BJ (cell line): ENCODE data around the gene TRPV3. TPM values are rescaled to one million over a fixed set of nuclear protein-coding genes. Genes with fewer than 3 reads are reported as not detected.

Experiments used
- CTCF ChIA-PET: fragments of 350-600 bp; formaldehyde crosslinking; extraction: SDS; loops from one replicate; lab custom pipeline; 2021; ENCODE audit warnings: antibody characterized with exemption, inconsistent platforms; lab: Yijun Ruan, JAX
- POLR2A ChIA-PET: fragments of 300-600 bp; sonication (Branson Sonifier 250); formaldehyde crosslinking; extraction: SDS; loops from one replicate; lab custom pipeline; 2021; ENCODE audit warnings: antibody characterized with exemption; lab: Charles Lee
- DNase-seq: peaks from one replicate; pipeline ENCODE4 v3.0.0-alpha.2; 2011; ENCODE audit warnings: low read depth
- H3K27me3 ChIP-seq: 2 replicates; pipeline ENCODE4 v1.6.0; 2011; ENCODE audit warnings: low read length; ENCODE audit not compliant: control insufficient read depth, insufficient read depth
- H3K36me3 ChIP-seq: 2 replicates; pipeline ENCODE4 v1.5.1; 2011; ENCODE audit warnings: low read length; ENCODE audit not compliant: control insufficient read depth, insufficient read depth
- H3K4me3 ChIP-seq: 2 replicates; pipeline ENCODE4 v1.5.1; 2011; ENCODE audit warnings: low read depth, mild to moderate bottlenecking, control low read depth, low read length
- polyA plus RNA-seq: library from polyadenylated mRNA; depleted of rRNA; stranded (reverse); fragments of >200 nt; gene quantifications from 2 replicates; pipeline ENCODE4 v1.2.3, GENCODE V29; 2011
- TF ChIP-seq, protein P1 (sequence below): IDR thresholded peaks from 2 replicates; pipeline ENCODE4 v1.5.1; 2011; ENCODE audit warnings: low read depth, mild to moderate bottlenecking, control low read depth, inconsistent platforms, low read length, moderate library complexity; ENCODE audit not compliant: insufficient read depth

Gene TRPV3
- polyA plus RNA-seq, 1 experiment, result 0.56 TPM

DNA sequence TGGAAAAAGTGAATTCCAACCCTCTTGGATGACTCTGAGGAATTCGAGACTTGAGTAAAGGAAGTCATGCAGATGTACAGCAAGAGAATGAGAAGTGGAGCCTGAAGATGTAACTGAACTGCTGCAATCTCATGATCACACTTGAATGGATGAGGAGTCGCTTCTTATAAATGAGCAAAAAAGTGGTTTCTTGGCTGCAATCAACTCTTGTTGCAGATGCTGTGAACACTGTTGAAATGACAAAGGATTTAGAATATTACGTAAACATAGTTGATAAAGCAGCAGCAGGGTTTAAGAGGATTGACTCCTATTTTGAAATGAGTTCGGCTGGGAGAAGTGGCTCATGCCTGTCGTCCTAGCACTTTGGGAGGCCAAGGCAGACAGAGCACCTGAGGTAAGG, 56.3 kb downstream of the TRPV3 start:
- DNase-seq, result no peak
- no peaks in the 10 kb centered on the region; the same call in 1 of the 2 replicates for H3K27me3 ChIP-seq
- H3K36me3 ChIP-seq, result no peaks in the 10 kb centered on the region
- CTCF ChIA-PET, result interaction anchor here (0.7 to 2.7 kb wide), 2 partner anchors 11 to 786 kb away, joined by 4 to 7 read pairs; no protein-coding TSS in a partner anchor
- TF ChIP-seq, protein P1, sequence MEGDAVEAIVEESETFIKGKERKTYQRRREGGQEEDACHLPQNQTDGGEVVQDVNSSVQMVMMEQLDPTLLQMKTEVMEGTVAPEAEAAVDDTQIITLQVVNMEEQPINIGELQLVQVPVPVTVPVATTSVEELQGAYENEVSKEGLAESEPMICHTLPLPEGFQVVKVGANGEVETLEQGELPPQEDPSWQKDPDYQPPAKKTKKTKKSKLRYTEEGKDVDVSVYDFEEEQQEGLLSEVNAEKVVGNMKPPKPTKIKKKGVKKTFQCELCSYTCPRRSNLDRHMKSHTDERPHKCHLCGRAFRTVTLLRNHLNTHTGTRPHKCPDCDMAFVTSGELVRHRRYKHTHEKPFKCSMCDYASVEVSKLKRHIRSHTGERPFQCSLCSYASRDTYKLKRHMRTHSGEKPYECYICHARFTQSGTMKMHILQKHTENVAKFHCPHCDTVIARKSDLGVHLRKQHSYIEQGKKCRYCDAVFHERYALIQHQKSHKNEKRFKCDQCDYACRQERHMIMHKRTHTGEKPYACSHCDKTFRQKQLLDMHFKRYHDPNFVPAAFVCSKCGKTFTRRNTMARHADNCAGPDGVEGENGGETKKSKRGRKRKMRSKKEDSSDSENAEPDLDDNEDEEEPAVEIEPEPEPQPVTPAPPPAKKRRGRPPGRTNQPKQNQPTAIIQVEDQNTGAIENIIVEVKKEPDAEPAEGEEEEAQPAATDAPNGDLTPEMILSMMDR, result no peak
- POLR2A ChIA-PET, result no interaction called here
- H3K4me3 ChIP-seq, result no peak overlapping the region

DNA sequence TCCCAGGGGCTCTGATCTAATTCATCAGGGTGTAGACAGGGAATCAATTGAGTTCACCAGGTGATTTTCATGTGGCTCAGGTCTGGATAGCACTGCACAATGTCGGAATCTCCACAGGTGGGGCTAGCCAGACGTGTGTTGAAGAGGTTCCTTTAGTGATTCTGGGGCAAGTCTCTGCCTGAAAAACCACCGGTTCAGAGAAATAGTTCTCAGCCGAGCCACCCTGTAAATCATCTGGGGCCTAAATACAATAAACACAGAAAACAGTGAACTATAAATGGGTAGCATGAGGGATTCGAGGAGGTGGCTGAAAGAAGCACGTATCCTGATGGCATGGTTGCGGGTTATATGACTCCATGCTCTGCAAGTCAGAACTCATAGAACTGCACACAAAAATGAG, 60.5 kb downstream of the TRPV3 start:
- ChIA-PET CTCF (interaction anchor here (0.5 kb wide), 1 partner anchor 43 kb away, joined by 3 read pairs; no protein-coding TSS in a partner anchor), POLR2A (no interaction called here)
- H3K36me3 ChIP-seq, result no peaks in the 10 kb centered on the region
- H3K27me3 ChIP-seq, result no peaks in the 10 kb centered on the region
- TF ChIP-seq, protein P1, result no peak
- H3K4me3 ChIP-seq, result no peak overlapping the region
- DNase-seq, result no peak

GRCh38 chr17:3485481-3486068, 72.0 kb downstream of the TRPV3 start:
- CTCF ChIA-PET, result no interaction called here
- TF ChIP-seq, protein P1, result no peak
- DNase-seq, result no peak
- POLR2A ChIA-PET, result no interaction called here
- Histone ChIP-seq H3K36me3 (no peaks in the 10 kb centered on the region), H3K27me3 (no peaks in the 10 kb centered on the region), H3K4me3 (no peak overlapping the region)

DNA sequence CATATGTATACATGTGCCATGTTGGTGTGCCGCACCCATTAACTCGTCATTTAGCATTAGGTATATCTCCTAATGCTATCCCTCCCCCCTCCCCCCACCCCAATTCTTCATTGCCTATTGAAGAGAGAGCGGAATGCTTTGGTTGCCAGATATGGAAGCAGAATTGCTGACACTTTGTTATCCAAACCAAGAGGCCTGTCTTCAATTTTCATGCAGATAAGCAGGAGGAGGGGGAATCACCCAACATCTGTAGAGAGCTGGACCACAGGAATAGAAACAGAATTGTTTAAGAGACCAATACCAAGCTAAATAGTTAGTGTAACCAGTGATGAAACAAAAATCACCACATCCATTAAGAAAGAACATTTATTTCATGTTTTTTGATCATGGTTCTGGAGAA, 74.8 kb downstream of the TRPV3 start:
- Histone ChIP-seq H3K4me3 (no peak overlapping the region), H3K27me3 (no peaks in the 10 kb centered on the region; the same call in 1 of the 2 replicates), H3K36me3 (no peaks in the 10 kb centered on the region)
- POLR2A ChIA-PET, result no interaction called here
- CTCF ChIA-PET, result interaction anchor here (1.4 kb wide), 1 partner anchor 10 kb away, joined by 3 read pairs; no protein-coding TSS in a partner anchor
- no peak for DNase-seq
- TF ChIP-seq, protein P1, result no peak

DNA sequence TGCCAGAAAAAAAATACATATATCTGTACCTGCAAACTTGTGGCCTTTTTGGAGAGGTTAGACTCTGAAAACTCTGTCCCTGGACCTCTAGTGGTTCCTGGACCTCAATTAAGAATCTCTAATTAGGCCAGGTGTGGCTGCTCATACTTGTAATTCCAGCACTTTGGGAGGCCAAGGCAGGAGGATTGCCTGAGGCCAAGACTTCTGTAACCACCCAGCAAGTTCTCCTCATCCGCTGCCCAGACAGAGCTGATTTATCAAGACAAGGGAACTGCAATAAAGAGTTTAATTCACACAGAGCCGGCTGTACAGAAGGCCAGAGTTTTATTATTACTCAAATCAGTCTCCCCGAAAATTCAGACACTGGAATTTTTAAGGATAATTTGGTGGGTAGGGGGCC, 77.6 kb downstream of the TRPV3 start:
- no peaks in the 10 kb centered on the region; the same call in 1 of the 2 replicates for H3K27me3 ChIP-seq
- TF ChIP-seq, protein P1, result no peak
- no peaks in the 10 kb centered on the region for H3K36me3 ChIP-seq
- CTCF ChIA-PET, result no interaction called here
- POLR2A ChIA-PET, result no interaction called here
- no peak for DNase-seq
- H3K4me3 ChIP-seq, result no peak overlapping the region
